ENCODE results near the gene THRB.
"Not testable (repeated sequence)": the region's sequence is repeated elsewhere in the genome, so short reads cannot be mapped to it uniquely, and the experiment has no call there.

Gene THRB

DNA sequence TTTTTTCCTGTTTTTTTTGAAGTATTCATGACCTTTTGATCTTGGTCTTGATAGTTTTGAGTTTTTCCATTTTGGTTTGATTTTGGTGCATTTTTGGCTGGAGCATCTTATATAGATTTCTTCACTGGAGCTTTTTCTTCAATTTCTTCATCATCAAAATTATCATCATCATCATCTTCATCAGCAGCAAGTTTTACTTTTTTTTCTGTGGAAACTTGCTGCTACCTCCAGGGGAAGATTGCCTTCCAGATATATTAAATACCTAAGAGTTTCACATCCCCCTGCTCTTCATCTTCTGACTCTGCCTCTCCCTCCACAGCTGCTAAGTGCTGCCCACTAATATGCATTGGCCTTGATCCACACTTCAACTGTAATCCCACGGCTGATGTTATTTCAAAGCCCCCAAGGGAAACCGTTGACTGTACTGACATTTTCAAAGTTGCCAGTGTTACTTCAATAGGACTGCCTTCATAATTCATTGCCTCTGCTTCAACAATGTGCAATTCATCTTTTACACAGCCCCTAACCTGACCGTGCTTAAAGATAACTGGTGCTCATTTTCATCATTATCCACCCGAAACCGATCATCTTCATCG, 397.9 kb downstream of the THRB start:
- TF ChIP-seq, protein P1, sequence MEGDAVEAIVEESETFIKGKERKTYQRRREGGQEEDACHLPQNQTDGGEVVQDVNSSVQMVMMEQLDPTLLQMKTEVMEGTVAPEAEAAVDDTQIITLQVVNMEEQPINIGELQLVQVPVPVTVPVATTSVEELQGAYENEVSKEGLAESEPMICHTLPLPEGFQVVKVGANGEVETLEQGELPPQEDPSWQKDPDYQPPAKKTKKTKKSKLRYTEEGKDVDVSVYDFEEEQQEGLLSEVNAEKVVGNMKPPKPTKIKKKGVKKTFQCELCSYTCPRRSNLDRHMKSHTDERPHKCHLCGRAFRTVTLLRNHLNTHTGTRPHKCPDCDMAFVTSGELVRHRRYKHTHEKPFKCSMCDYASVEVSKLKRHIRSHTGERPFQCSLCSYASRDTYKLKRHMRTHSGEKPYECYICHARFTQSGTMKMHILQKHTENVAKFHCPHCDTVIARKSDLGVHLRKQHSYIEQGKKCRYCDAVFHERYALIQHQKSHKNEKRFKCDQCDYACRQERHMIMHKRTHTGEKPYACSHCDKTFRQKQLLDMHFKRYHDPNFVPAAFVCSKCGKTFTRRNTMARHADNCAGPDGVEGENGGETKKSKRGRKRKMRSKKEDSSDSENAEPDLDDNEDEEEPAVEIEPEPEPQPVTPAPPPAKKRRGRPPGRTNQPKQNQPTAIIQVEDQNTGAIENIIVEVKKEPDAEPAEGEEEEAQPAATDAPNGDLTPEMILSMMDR (IDR thresholded peaks at IDR 0.05; ENCODE audit: insufficient read depth, low read depth, low read length, missing control alignments): no peak
- DNase-seq (ENCODE audit: low read depth): no peak
- H3K4me3 ChIP-seq (ENCODE audit: low read length): no peak overlapping the region

DNA sequence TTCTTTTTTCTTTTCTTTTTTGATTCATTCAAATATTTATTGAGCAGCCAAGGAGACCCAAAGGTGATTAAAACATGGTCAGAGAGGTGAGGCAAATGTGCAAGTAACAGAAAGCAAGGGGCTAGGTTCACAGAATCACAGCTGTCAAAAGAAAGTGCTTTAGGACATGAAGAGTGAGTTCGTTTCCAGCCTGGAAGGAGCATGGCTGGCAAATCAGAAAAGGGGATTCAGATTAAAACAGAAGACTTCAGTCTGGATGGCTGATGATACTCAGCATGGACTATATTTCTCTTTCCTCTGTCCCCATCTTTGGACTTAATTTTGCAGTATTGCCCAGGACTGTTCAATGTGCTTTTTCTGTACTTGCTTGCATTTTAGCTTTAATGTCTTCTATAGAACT, 398.4 kb downstream of the THRB start:
- no peak overlapping the region for H3K4me3 ChIP-seq (ENCODE audit: low read length)
- TF ChIP-seq, protein P1 (IDR thresholded peaks at IDR 0.05; ENCODE audit: insufficient read depth, low read depth, low read length, missing control alignments): no peak
- no peak for DNase-seq (ENCODE audit: low read depth)

DNA sequence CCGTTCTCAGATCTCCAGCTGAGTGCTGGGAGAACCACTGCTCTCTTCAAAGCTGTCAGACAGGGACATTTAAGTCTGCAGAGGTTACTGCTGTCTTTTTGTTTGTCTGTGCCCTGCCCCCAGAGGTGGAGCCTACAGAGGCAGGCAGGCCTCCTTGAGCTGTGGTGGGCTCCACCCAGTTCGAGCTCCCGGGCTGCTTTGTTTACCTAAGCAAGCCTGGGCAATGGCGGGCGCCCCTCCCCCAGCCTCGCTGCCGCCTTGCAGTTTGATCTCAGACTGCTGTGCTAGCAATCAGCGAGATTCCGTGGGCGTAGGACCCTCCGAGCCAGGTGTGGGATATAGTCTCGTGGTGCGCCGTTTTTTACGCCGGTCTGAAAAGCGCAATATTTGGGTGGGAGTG, 399.8 kb downstream of the THRB start:
- not testable (repeated sequence) for DNase-seq (ENCODE audit: low read depth)

DNA sequence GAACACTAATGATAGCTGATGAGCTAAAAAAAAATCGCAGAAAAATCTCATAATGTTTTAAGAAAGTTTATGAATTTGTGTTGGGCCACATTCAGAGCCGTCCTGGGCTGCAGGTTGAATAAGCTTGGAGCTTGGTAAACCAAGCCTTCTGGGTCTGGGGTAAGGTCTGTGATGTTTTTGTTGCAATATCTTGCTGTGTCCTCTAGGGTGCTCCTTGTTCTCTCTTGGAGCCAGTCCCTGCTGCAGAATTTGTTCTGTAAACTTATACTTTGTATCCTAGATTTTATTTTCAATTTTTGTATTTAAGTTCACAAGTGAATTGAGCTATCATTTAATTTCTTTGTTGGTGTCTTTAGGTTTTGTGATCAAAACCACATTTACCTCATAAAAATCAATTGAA, 405.9 kb downstream of the THRB start:
- peak; percentile 43 for DNase-seq (ENCODE audit: low read depth)
- TF ChIP-seq, protein P1 (IDR thresholded peaks at IDR 0.05; ENCODE audit: insufficient read depth, low read depth, low read length, missing control alignments): peak; percentile 76
- no peak overlapping the region for H3K4me3 ChIP-seq (ENCODE audit: low read length)

More for the DNA sequence above, 399.8 kb downstream of the THRB start:
- not testable (repeated sequence) for H3K4me3 ChIP-seq (ENCODE audit: low read length)

DNA sequence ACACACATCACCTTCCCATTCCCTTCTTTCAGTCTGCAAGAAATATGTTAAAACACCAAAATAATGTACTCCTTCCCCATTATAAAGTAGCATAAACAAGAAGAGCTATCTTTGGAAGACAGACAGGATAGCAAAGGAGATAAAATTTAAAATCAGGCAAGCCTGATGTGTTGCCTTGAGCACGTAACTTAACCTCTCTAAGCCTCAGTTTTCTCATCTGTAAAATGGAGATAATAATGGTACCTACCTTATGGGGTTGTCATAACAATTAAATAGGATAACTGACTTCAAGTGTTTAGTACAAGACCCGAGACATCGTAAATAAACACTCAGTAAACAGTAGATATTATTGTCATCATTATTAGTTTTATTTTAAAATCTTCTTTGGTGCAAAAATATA, 407.2 kb downstream of the THRB start:
- TF ChIP-seq, protein P1 (IDR thresholded peaks at IDR 0.05; ENCODE audit: insufficient read depth, low read depth, low read length, missing control alignments): no peak
- no peak overlapping the region for H3K4me3 ChIP-seq (ENCODE audit: low read length)
- no peak for DNase-seq (ENCODE audit: low read depth)

DNA sequence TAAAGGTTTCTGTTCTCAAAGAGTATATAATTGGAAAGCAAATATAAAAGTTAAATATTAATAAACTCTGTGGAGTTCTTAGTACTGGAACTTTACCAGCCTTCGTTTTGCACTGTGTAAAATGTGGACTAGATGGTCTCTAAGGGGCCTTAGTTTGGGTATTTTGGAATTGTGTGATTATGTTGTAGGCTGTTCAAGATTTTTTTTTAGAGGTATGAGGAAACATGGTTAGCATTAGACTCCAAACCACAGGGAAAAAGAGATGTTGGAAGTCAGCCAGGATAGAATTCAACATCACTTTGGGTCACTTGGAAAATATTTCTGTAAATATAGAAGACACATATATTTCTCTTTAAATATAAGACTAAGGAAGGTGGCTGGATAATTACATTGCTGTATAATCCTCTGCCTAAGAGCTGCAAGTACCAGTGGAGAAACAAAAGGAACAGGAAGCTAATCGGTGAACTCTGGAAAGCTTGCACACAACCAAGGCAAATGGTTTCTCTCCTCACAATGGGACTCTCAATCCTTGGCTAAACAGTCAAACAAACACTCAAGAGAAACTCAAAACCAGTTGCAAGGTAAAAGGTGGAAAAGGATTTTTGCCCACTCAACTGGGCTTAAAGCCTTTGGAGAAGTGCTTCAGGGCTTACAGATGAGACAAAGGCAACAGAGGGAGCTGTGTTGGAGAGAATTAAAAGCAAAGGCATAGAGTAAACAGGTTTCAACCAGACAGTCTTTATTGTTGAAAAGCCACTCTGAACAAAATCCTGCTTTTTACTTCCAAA, 407.8 kb downstream of the THRB start:
- no peak for DNase-seq (ENCODE audit: low read depth)
- TF ChIP-seq, protein P1 (IDR thresholded peaks at IDR 0.05; ENCODE audit: insufficient read depth, low read depth, low read length, missing control alignments): no peak
- no peak overlapping the region for H3K4me3 ChIP-seq (ENCODE audit: low read length)

DNA sequence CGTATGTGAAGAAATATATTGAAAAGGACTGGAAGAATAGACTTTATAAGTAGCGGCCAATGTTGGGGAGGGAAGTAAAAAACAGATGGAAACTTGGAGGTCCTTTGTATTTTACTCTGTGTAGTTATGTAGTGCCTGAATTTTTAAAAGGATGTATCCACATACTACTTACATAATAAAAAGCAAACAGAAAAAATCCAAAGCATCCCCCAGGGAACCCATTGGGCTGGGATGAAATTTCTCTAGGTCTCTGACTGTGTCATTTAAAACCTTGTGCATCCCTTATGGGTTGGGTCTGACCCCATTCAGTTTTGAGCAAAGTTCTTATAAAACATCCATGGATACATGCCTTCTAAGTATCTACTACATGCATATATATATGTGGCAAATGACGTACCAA, 408.4 kb downstream of the THRB start:
- DNase-seq (ENCODE audit: low read depth): no peak
- TF ChIP-seq, protein P1 (IDR thresholded peaks at IDR 0.05; ENCODE audit: insufficient read depth, low read depth, low read length, missing control alignments): no peak
- H3K4me3 ChIP-seq (ENCODE audit: low read length): no peak overlapping the region
